Astrocyte (in vitro differentiated cells and primary cell): ENCODE measurements around the gene SLC6A3.

Experiments used
- EZH2 ChIP-seq: IDR thresholded peaks from 2 replicates; pipeline ENCODE4 v1.6.1; 2012; ENCODE audit warnings: mild to moderate bottlenecking, low read length, inconsistent platforms; ENCODE audit not compliant: insufficient read depth
- TF ChIP-seq, protein P1 (sequence below): IDR thresholded peaks from 2 replicates; pipeline ENCODE4 v1.5.1; 2011; ENCODE audit warnings: low read depth, mild to moderate bottlenecking, inconsistent platforms, low read length, moderate library complexity; ENCODE audit not compliant: insufficient read depth

GRCh38 chr5:1463326-1464095, 18.3 kb upstream of the SLC6A3 start:
- TF ChIP-seq, protein P1, sequence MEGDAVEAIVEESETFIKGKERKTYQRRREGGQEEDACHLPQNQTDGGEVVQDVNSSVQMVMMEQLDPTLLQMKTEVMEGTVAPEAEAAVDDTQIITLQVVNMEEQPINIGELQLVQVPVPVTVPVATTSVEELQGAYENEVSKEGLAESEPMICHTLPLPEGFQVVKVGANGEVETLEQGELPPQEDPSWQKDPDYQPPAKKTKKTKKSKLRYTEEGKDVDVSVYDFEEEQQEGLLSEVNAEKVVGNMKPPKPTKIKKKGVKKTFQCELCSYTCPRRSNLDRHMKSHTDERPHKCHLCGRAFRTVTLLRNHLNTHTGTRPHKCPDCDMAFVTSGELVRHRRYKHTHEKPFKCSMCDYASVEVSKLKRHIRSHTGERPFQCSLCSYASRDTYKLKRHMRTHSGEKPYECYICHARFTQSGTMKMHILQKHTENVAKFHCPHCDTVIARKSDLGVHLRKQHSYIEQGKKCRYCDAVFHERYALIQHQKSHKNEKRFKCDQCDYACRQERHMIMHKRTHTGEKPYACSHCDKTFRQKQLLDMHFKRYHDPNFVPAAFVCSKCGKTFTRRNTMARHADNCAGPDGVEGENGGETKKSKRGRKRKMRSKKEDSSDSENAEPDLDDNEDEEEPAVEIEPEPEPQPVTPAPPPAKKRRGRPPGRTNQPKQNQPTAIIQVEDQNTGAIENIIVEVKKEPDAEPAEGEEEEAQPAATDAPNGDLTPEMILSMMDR: no peak
- no peak for TF ChIP-seq EZH2
